HG03064 (cell line): ENCODE measurements around the gene SOX12.
"Not testable (repeated sequence)": the region's sequence is repeated elsewhere in the genome, so short reads cannot be mapped to it uniquely, and the experiment has no call there.

ENCODE experiments used
- ATAC-seq: cut with Tn5 transposase; IDR thresholded peaks from one replicate; pipeline ENCODE4 v1.9.1; 2021; ENCODE audit warnings: low read depth; ENCODE audit not compliant: unreplicated experiment

Gene SOX12

GRCh38 chr20:376750-377149 lies 51.4 kb downstream of the SOX12 start:
- ATAC-seq = no peak

- ATAC-seq = not testable (repeated sequence)
These were observed 52.2 kb downstream of the SOX12 start for GRCh38 chr20:377578-377977.

GRCh38 chr20:378961-379336 lies 53.6 kb downstream of the SOX12 start:
- ATAC-seq = no peak
